Hepatocyte (in vitro differentiated cells): Measurements from ENCODE around the gene LRIG3.

Experiments used
- CTCF ChIP-seq: fragments of 200-600 bp; sonication (generic); IDR thresholded peaks from 2 replicates; pipeline ENCODE4 v1.5.1; 2016; ENCODE audit warnings: antibody characterized with exemption, mild to moderate bottlenecking; ENCODE audit not compliant: poor library complexity
- EZH2 ChIP-seq: fragments of 200-600 bp; sonication (generic); IDR thresholded peaks from 2 replicates; pipeline ENCODE4 v1.6.1; 2016; ENCODE audit warnings: antibody characterized with exemption, mild to moderate bottlenecking, borderline replicate concordance
- EZH2phosphoT487 ChIP-seq: fragments of 200-600 bp; sonication (generic); IDR thresholded peaks from one replicate; pipeline ENCODE4 v1.6.1; 2018; ENCODE audit warnings: antibody characterized with exemption, mild to moderate bottlenecking, low read depth, moderate library complexity; ENCODE audit not compliant: unreplicated experiment, severe bottlenecking

DNA sequence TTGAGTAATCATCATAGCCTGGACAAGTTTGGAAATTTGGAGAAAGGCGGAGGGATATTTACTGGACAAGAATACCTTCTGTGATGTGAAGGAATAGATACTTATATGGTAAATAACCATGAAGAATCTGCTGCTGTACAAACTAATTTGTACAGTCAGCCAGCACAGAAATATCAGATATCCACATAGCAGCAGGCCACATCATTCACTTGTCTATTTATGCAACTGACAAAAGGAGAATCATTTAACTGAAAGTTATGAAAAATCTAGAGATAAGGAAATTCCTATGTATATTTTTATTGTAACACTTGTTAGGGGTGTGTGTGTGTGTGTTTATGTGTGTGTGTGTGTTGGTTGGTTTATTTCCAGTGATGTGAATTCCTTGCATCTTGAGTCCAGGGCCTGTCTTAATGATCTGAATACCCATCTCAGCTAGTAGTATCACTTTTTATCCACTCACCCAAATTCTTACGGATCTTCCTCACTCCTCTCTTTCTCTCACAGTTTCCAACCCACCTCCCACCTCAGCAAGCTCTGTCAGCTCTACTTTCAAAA is 10.5 kb upstream of the LRIG3 start:
- no peak for TF ChIP-seq CTCF
- TF ChIP-seq EZH2phosphoT487, result no peak
- no peak for TF ChIP-seq EZH2
